Measurements from ENCODE around the gene KIF26A.

The KIF26A gene

GRCh38 chr14:104176611-104177010 is 38.2 kb downstream of the KIF26A start:
- Histone ChIP-seq H3K79me2 (ENCODE audit: low read length) (no peaks in the 10 kb centered on the region), H3K27ac (ENCODE audit: low read length) (no peak overlapping the region), H3K4me1 (ENCODE audit: low read length) (no peaks in the 10 kb centered on the region), H2AFZ (ENCODE audit: low read depth, low read length) (no peak overlapping the region), H4K20me1 (ENCODE audit: insufficient read depth, low read length) (no peaks in the 10 kb centered on the region), H3K9me3 (ENCODE audit: insufficient read depth, low read length) (no peaks in the 10 kb centered on the region), H3K27me3 (ENCODE audit: low read depth, low read length) (no peaks in the 10 kb centered on the region), H3K36me3 (replicated peaks; ENCODE audit: low read depth, low read length) (no peaks in the 10 kb centered on the region), H3K4me2 (ENCODE audit: low read length) (no peak overlapping the region), H3K4me3 (ENCODE audit: low read length) (no peak overlapping the region), H3K9ac (ENCODE audit: low read length) (no peak overlapping the region)
- TF ChIP-seq CTCF (IDR thresholded peaks at IDR 0.05; ENCODE audit: low read depth, low read length): no peak
- TF ChIP-seq EZH2phosphoT487 (IDR thresholded peaks at IDR 0.05; ENCODE audit: low read depth): no peak

- H3K79me2 ChIP-seq (ENCODE audit: low read length): no peaks in the 10 kb centered on the region
- no peaks in the 10 kb centered on the region for H3K4me1 ChIP-seq (ENCODE audit: low read length)
- H3K36me3 ChIP-seq (replicated peaks; ENCODE audit: low read depth, low read length): no peaks in the 10 kb centered on the region
- H3K9ac ChIP-seq (ENCODE audit: low read length): no peak overlapping the region
- H3K27me3 ChIP-seq (ENCODE audit: low read depth, low read length): no peaks in the 10 kb centered on the region
- no peak overlapping the region for H3K27ac ChIP-seq (ENCODE audit: low read length)
- no peaks in the 10 kb centered on the region for H3K9me3 ChIP-seq (ENCODE audit: insufficient read depth, low read length)
- TF ChIP-seq EZH2phosphoT487 (IDR thresholded peaks at IDR 0.05; ENCODE audit: low read depth) (no peak), CTCF (IDR thresholded peaks at IDR 0.05; ENCODE audit: low read depth, low read length) (no peak)
- H3K4me3 ChIP-seq (ENCODE audit: low read length): no peak overlapping the region
- H4K20me1 ChIP-seq (ENCODE audit: insufficient read depth, low read length): no peaks in the 10 kb centered on the region
- H3K4me2 ChIP-seq (ENCODE audit: low read length): no peak overlapping the region
- no peak overlapping the region for H2AFZ ChIP-seq (ENCODE audit: low read depth, low read length)
Observed at GRCh38 chr14:104177411-104177810, 39.0 kb downstream of the KIF26A start.

GRCh38 chr14:104178279-104178678 is 39.9 kb downstream of the KIF26A start:
- H3K4me1 ChIP-seq (ENCODE audit: low read length): no peaks in the 10 kb centered on the region
- H3K4me2 ChIP-seq (ENCODE audit: low read length): no peak overlapping the region
- H3K9ac ChIP-seq (ENCODE audit: low read length): no peak overlapping the region
- no peaks in the 10 kb centered on the region for H4K20me1 ChIP-seq (ENCODE audit: insufficient read depth, low read length)
- no peak for TF ChIP-seq EZH2phosphoT487 (IDR thresholded peaks at IDR 0.05; ENCODE audit: low read depth)
- TF ChIP-seq CTCF (IDR thresholded peaks at IDR 0.05; ENCODE audit: low read depth, low read length): no peak
- no peak overlapping the region for H3K4me3 ChIP-seq (ENCODE audit: low read length)
- no peaks in the 10 kb centered on the region for H3K36me3 ChIP-seq (replicated peaks; ENCODE audit: low read depth, low read length)
- no peaks in the 10 kb centered on the region for H3K27me3 ChIP-seq (ENCODE audit: low read depth, low read length)
- H3K79me2 ChIP-seq (ENCODE audit: low read length): no peaks in the 10 kb centered on the region
- H3K9me3 ChIP-seq (ENCODE audit: insufficient read depth, low read length): no peaks in the 10 kb centered on the region
- H2AFZ ChIP-seq (ENCODE audit: low read depth, low read length): no peak overlapping the region
- no peak overlapping the region for H3K27ac ChIP-seq (ENCODE audit: low read length)

GRCh38 chr14:104179126-104179525 is 40.7 kb downstream of the KIF26A start:
- no peaks in the 10 kb centered on the region for H3K79me2 ChIP-seq (ENCODE audit: low read length)
- no peaks in the 10 kb centered on the region for H3K27me3 ChIP-seq (ENCODE audit: low read depth, low read length)
- no peaks in the 10 kb centered on the region for H3K4me1 ChIP-seq (ENCODE audit: low read length)
- no peak for TF ChIP-seq CTCF (IDR thresholded peaks at IDR 0.05; ENCODE audit: low read depth, low read length)
- no peak for TF ChIP-seq EZH2phosphoT487 (IDR thresholded peaks at IDR 0.05; ENCODE audit: low read depth)
- H3K27ac ChIP-seq (ENCODE audit: low read length): no peak overlapping the region
- H3K9ac ChIP-seq (ENCODE audit: low read length): no peak overlapping the region
- H3K36me3 ChIP-seq (replicated peaks; ENCODE audit: low read depth, low read length): no peaks in the 10 kb centered on the region
- no peak overlapping the region for H3K4me2 ChIP-seq (ENCODE audit: low read length)
- no peak overlapping the region for H3K4me3 ChIP-seq (ENCODE audit: low read length)
- H3K9me3 ChIP-seq (ENCODE audit: insufficient read depth, low read length): no peaks in the 10 kb centered on the region
- H4K20me1 ChIP-seq (ENCODE audit: insufficient read depth, low read length): no peaks in the 10 kb centered on the region
- H2AFZ ChIP-seq (ENCODE audit: low read depth, low read length): no peak overlapping the region

Measured in OCI-LY3 (cell line).